HG03469 (cell line): ENCODE measurements around the gene PERCC1.

Experiments
- ATAC-seq: cut with Tn5 transposase; IDR thresholded peaks from one replicate; pipeline ENCODE4 v1.9.1; 2021; ENCODE audit warnings: mild to moderate bottlenecking, moderate library complexity, moderate number of reproducible peaks; ENCODE audit not compliant: unreplicated experiment

The PERCC1 gene

DNA sequence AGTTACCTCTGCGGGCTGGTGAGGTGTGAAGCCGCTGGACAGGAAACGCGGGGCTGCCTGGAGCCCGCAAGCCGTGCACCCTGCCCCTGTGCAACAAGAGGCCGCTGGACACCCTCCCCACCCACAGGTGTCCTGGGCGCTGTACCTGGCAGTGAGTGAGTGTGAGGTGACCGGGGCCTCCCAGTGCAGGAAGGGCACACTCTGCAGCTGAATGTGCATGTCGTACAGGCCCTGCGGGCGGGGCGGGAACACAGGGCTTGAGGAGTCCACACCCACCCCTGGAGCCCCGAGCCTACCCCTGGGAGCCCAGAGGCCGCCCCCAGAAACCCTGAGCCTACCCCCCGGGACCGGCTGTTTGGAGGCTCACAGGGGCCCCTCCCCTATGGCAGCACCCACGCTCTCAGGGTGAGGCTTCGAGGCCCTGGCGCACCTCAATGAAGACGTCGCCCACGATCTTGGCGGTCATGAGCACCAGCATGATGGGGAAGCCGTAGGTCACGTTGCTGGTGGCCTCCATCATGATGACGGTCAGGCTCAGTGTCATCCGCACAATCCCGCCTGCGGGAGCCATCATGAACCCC is 17.7 kb downstream of the PERCC1 start:
- ATAC-seq, result no peak

DNA sequence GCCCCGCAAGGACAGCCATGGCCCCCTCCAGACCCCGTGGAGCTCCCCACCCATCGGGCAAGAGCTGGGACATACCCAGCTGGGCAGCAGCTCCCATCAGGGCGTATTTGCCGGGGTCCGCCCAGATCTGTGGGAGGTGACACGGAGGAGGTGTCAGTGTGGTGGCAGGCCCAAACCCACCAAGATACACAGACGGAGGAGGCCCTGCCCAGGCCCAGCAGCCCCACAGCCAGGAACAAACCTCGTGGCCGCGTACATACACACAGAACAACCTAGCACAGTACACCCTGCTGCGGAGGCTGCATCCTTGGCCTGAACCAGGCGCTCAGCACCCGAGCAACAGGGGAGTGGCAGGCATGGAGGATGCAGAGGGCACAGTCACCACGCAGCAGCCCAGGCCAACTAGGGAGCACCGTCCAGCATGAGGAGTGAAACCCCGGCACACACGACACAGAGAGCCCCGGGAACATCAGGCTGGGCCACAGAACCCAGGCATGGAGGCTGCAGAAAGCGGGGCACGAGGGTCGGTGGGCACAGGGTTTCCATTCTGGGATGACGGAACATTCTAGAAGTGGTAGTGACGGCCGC is 18.4 kb downstream of the PERCC1 start:
- ATAC-seq, result no peak

DNA sequence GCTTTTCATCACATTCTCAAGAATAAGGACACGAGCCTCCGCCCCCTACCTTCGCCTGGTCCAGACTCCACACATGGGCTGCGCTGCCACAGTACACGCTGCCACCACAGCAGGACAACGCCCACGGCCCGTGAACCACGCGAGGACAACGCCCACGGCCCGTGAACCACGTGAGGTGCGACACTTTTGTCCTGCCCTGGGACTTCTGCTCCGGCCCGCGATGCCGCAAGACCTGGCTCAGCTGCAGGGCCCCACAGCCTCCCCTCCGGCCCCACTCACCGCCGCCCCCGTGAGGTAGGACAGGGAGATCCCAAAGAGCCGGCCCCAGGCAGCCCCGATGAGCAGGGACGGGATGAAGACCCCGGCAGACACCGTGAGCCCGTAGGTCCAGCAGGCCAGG is 19.3 kb downstream of the PERCC1 start:
- ATAC-seq, result no peak

DNA sequence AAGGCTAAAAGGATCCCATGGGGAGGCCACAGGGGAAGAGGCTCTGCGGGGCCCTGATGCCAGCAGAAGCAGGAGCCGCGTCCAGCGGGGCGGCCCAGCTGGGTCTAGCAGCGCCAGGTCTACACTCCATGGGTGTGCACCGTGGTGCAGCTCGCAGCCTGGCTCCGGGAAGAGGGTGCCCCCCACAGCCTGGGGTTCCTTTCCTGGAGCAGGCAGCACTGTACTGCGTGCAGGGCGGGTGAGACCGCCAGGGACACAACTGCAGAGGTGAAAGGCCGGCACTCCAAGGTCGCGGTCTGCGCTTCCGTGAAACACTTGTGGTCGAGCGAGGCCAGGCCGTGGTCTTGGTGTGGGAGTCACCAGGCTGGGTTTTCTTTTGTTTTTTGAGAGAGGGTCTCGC is 20.0 kb downstream of the PERCC1 start:
- ATAC-seq, result no peak

DNA sequence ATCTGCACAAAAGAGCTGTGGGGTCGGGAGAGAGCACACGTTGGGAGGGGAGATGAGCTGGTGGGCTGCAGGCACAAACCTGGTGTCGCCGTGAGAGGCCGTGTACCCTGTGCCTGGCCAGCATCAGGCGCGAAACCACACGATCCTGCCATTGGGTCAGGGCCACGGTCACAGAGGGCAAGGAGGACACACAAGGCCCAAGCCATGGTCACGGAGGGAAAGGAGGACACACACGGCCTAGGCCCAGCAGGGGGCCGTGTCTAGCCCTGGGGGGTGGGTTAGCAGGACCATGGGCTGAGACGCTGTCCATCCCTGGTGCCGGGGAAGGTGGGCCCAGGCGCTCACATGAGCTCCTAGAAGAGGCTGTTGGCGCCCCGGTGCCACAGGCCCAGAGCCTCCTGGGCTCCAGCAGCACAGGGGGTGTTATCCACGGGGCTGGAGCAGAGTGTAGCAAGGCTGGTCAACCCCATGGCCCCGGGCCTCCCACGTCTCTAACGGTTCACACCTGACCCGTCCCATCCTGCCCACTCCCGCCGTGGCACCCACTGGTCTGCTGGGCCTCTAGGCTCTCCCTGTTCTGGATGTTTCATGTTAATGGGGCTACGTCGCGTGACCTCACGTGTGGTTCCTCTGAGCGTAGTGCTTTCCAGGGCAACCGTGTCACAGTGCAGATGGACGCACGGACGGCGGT is 21.0 kb downstream of the PERCC1 start:
- no peak for ATAC-seq

DNA sequence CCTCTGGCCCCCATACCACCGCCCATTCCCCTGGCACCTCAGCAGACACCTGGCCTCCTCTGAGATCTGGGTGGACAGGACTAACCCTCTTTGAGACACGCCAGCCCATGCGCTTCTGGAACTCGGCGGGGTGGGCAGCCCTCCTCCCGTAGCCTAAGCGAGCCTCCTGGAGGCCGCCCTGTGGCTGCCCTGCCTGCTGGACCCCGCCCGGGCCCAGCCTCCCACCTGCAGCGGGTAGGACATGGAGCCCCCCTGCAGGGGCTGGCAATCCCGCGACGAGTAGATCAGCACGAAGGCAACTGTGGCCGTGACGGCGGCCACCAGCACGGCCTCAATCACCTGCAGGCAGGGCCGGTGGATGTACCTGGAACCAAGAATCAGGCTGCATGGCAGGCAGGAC is 21.7 kb downstream of the PERCC1 start:
- no peak for ATAC-seq

DNA sequence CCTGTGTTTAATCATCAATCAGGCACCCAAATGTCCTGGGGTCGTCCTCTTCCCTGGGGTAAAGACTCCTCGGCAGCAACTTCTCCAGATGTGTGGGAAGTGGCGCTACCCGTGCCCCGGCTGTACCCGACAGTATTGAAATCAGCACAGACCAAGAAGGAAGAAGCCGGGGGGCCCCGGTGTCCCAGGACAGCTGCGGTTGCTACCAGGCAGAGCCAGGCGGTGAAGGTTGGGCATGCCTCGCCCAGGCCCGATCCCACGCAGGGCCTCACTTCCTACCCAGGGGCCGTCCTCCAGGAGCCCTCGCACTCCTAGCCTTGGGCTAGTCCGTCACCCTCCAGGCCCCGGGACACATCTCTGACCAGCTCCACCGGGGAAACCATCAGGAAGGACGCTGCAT is 22.4 kb downstream of the PERCC1 start:
- no peak for ATAC-seq

DNA sequence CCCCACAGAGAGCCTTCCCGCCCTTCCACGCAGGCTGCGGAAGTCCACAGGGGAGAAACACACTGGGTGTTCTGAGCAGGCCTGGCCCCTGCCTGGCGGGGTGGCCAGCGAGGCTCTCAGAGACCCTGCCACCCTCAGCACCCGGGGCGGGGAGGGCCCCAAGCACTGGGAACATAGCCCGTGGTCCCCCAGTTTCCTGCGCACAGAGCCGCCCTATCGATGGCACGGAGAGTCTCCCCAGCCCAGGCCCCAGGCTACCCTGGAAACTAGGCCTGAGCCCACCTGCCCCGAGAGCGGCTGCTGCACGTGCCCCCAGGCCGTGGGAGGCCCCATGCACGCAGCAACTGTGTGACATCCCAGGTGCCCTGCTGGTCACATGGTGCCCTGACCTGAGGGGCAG is 23.7 kb downstream of the PERCC1 start:
- no peak for ATAC-seq

DNA sequence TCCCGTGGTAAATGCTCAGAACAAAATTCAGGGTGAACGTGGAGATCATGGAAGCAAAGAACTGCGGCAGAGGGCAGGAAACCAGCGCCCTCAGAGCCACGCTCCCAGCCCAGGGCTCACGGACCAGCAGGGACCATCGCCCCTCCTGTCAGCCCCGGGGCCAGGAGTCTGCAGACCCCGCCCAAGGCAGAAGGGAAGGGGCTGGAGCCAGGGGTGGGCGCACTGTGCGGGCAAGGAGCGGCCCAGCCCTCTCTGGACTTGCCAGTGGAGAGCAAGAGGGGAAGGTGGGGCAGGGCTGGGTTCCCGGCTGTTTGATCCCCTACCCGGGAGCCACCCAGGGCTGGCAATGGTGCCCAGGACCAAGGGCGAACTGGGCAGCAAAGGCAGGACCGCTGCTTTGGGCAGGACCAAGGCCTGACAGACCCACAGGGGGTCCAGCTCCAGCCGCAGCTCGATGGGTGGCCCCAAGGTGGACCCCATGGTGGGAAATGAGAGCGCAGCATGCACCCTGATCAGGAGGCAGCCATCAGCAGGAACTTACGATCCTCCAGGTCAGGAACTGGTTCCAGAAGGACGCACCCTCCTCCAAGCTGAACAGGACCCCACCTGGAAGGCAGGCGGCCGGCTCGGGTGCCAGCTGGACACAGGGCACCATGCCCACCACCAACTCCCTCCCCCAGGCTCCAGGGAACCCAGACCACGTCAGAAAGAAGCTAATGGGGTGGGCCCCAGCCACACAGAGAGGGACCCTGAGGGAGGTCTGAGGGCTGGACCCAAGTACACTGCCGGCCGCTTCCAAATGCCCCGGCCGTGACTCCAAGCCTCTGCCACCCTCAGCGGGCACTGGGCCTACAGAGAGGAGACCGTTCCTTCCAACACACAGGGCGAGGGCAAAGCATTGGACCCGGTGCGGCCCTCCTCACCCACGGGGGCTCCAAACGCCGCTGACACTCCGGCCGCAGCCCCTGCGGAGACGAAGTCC is 24.6 kb downstream of the PERCC1 start:
- ATAC-seq, result no peak

DNA sequence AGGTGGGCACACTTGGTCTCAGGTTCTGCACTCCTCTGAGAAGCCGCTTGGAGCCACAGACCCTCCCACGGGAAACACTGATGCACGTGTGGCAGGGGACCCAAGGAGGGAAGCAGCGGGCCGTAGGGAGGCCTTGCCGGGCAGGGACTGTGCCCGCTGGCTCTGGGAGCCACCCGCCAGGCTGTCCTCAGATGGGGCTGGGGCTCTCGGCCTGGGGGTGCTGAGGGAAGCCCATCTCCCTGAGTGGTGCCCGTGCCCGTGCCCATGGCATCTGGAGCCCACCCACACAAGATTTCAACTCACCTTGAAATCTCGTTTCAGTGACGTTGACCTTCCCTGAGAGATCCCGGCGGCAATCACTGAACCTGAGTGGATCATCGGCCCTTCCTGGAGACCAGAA is 26.1 kb downstream of the PERCC1 start:
- no peak for ATAC-seq

DNA sequence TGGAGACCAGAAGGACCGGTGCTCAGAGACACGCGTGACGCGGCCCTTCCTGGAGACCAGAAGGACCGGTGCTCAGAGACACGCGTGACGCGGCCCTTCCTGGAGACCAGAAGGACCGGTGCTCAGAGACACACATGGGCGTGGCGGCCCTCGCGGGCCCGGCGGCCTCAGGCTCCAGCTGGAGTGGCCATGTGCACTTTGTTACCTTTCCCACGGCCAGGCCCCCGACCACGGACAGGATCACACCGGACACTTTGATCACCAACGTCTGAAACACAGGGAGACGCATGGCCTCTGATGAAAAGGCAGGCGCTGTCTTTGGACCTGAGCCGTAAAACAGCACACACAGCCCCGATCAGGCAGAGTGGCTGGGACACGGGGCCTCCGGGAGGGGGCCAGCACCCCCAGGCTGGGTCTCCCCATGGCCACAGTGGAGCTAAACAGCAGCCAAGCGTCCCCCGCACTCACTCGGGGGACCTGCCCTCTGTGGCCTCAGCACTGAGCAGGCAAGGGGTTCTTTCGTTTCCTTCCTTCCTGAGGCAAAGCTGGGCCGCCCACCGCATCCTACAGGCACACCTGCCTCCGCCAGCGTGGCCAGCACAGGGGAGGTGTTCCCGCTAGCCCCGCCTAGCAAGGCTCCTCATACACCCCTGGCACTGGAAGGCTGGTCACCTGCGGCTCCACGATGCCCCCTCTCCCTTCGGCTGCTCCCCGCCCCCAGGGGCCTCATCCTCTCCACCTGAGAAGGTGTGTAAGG is 26.8 kb downstream of the PERCC1 start:
- ATAC-seq, result no peak

DNA sequence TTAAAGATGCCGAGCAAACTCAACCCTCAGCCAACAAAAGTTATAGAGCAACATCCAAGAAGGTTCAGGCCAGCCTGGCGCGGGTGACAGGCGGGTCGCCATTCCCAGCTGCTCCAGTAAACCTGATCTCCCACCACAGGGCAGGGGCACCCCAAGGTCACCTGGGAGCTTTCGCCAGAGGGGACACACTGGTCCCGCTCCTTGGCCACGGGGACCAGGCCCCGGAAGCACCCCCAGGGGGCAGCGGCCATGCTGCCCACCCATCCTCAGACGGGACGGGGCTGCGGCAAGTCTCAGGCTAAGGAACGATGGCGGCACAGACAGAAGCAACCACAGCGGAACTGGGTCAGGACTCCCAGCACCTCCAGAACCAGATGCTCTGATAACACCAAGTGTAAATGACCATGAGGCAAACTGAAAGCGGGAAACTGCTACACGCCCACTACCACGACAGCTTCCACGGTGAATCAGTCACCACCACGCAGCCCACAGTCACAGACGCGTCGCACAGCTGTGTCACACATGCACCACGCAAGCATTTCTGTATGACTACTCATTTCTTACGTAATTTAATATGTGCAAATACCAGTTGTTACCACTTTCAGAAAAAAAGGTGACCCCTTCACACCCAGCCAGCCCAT is 27.6 kb downstream of the PERCC1 start:
- ATAC-seq, result no peak

DNA sequence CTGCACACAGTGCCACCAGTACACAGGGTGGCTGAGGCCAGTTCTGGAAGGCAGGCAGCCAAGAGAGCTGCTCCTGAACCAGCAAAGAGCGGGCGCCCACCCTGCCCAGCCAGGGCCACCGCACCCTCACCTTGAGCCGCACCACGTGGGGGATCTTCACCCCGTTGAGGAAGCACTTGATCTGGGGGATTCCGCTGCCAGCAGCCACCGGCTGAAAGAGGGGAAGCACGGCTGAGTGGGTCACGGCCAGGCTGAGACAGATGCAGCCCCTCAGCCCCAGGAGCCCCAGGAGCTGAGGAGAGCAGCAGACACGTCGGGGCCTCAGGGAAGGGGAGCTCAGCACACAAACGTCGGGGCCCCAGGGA is 28.1 kb downstream of the PERCC1 start:
- no peak for ATAC-seq

DNA sequence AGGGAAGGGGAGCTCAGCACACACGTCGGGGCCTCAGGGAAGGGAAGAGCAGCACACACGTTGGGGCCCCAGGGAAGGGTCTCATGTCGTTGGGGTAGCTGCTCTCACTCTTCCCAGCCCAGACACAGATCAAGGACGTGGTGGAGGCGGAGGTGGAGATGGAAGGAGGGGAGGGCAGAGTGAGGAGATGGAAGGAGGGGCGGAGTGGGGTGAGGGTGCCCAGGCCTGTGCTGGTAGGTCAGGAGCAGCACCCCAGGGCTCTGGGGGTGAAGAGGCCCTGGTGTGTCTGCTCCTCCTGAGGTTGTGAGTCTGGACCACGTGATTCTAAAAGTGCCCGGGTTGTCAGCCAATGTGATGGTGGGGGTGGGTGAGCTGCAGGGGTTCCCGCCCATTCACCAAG is 29.1 kb downstream of the PERCC1 start:
- ATAC-seq, result no peak

DNA sequence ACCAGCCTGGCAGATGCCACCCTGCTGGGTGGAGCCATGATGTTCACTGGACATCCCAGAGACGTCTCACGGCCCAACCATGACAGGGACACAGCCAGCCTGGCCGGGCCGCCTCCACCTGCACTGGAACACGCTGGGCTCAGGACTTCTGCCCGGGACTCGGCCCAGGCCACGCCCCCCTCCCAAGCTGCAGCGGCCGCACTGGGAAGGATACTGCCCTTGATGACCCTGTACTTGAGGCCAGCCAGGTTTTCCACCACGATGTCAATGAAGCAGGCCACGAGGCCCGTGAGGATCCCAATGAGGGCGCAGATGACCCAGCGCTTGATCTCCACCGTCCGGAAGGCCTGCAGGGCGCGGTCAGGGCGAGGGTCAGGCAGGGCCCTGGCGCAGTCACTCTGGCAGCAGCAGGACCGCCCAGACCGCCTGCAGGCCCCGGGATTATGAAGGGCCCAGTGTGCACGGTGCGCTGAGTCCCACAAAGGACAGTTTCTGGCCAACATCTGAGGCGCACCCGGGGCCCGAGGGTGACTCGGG is 29.8 kb downstream of the PERCC1 start:
- no peak for ATAC-seq

DNA sequence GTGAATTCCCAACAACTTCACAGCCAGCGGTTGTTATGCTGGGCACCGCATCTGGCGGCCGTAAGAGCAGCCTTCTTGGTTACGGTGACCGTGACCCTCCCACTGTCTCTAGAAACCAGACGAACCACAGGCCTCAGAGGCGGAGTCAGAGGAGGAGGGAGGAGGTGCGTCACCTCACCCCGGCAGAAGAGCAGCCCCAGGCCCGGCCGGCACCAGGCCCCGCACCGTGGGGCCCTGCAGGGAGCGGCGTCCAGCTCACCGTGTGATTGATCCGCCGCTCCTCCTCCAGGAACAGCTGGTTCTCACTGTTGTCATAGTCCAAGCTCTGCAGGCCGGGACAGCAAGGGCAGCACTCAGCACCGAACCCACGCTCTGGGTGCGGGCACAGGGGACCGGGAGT is 30.3 kb downstream of the PERCC1 start:
- no peak for ATAC-seq

DNA sequence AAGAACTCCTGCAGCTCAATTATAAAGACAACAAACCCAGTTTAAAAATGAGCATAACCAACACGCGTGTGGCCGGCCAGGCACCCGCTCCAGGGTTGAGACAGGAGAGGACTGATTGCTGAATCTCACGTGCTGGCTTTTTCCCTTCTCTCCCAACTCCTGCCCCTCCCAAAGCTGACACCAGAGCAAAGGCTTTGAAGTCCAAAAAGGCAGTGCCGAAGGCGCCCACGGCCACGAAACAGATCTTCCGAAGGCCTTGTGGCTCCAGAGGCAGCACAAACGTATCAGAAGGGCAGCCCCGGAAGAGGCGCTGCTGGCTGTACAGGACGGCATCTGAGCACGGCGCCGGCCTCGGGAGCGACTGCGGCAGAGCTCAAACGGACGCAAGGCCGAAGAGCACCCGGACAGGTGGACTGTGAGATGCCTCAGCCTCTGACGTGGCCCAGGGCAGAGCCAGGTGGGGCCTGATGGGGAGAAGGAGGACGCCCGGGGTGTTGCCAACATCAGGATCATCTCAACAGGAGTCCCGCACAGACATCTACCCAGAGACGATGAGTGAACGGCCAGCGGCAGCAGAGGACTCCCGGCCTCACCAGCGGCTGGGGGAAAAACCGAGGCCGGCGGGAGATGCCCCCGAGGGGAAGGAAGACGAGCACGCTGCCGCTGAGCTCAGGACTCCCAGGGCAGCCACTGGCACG is 33.5 kb downstream of the PERCC1 start:
- ATAC-seq, result no peak

DNA sequence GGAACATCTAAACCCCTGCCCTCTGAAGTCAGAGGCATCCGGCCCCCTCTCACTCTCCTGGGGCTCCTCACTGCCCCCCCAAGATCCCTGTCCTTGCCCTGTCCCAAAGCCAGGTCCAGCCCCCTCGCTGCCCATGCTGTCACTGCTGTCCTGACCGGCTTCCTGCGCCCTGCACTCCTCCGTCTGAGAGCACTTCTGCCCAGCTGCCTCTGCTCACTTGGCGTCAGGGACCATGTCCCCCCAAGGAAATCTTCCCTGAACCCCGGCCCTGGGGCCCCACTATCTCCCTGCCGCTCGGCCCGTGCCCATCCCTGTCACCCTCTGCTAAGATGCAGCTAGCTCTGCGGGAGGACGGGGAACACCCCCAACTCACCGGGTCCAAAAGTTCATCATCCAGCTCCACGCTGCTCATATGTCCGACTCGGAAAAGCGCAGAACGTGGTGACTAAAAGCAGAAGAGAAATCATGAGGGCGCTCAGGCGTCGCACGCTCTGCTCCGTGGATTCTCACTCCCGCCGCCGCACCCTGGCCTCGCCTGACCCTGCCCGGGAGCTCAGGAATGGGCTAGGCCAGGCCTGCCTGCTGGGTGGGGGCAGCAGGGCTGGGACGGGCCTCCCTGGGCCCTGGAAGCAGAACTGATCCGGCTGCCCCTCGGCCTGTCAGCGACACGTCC is 34.2 kb downstream of the PERCC1 start:
- ATAC-seq, result no peak

DNA sequence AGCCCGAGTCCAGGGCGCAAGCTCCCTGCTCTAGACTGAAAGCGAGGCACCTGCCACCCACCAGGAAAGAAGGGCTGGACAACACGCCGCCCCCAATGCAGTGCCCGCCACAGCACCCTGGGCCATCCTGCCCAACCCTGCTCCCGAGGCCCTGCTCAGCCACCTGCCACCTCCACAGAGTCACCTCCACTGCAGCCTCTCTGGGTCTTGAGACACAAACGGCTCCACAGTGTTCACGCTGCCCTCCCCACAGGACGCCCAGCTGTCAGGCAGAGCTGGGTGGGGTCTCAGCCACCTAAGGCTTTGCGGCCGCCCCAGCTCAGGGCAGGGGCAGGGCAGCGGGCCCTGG is 34.7 kb downstream of the PERCC1 start:
- ATAC-seq, result no peak
